ENCODE data around the gene GFI1B.

GFI1B gene

DNA sequence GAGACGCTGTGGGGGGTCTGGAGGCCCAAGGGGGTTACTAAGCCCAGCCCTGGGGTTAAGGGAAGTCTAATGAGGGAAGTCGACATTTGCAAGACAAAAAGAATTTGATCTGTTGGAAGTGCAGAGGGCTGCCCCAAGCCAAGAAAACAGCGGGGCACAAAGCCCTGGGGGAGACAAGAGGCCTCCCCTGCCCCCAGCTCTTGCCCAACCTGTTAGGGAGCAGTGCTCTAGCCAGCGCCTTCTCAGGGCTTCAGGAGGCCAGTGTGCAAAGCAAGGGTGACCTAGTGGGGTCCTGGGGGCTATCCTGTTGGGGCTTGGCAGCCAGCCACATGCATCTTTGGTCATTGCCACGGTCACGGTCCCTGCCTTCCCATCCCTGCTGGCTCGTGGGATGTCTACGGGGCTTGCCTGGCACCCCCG lies 25.2 kb downstream of the GFI1B start:
- TF ChIP-seq ZNF132 (tag by site-specific recombination; IDR thresholded peaks at IDR 0.05; ENCODE audit: borderline replicate concordance) (no peak), GLIS1 (tag by site-specific recombination; IDR thresholded peaks at IDR 0.05) (peak; percentile 40)
- no peaks in the 10 kb centered on the region for H3K36me3 ChIP-seq (ENCODE audit: control insufficient read depth in 2 of 2, insufficient read depth in 1 of 2, low read length in 2 of 2)
- no peaks in the 10 kb centered on the region for H3K4me1 ChIP-seq (ENCODE audit: control insufficient read depth, insufficient read depth, low read length)
- no peak overlapping the region for H3K4me3 ChIP-seq (ENCODE audit: low read depth, low read length)
- H3K27ac ChIP-seq (ENCODE audit: extremely low read depth, low read depth, low read length): no peak overlapping the region
- POLR2A ChIA-PET: interaction anchor here (1.3 to 2.3 kb wide), 2 partner anchors 19 to 27 kb away, joined by 3 to 10 read pairs; partner anchors contain the start of gene GTF3C5
- CTCF ChIA-PET: interaction anchor here (1.0 to 5.7 kb wide), 4 partner anchors 10 to 144 kb away, joined by 3 to 56 read pairs (median 6); partner anchors contain the start of gene GFI1B
- no peaks in the 10 kb centered on the region for H3K9me3 ChIP-seq (ENCODE audit: control insufficient read depth, insufficient read depth, low read depth, low read length)

DNA sequence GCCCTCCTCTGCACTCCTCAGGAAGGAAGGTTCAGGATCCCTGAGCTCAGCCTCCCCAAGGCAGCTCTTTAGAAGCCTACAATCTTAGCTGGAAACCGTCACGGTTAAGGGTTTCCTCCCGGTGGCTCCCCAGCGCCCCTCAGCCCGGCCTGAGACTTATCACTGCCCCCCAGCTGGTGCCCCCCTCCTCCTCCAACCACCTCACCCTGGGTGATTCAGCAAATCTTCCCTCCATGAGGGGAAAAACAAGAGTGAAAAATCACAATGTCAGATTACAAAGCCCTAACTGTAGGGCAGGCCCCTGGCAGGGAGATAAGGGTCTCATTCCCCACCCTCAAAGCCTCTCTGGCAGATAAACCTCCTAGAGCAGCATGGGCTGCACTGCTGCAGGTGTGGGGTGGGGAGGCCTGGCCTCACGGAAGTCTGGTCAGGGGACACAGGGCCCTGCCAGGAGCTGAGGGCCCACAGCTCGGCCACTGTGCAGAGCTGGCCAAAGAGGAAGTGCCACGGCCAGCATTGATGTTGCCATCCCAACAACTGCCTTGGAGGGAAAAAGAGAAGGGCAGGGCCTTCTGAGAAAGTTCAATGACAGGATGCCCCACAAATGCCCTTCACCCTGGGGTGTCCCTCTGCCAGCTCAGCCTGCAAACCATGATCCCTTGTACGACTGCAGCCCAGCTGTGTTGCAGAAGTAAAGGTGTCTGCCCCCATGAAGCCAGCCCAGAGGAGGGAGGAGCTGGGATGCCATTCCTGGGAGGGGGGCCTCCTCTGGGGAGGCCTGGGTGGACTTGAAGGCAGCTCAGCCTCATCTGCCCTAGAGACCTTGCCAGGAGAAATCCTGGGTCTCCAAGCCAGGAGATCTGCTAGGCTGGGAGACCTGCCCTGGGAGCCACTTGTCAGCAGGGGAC lies 25.9 kb downstream of the GFI1B start:
- Histone ChIP-seq H3K27ac (ENCODE audit: extremely low read depth, low read depth, low read length) (no peak overlapping the region), H3K4me1 (ENCODE audit: control insufficient read depth, insufficient read depth, low read length) (no peaks in the 10 kb centered on the region), H3K36me3 (ENCODE audit: control insufficient read depth in 2 of 2, insufficient read depth in 1 of 2, low read length in 2 of 2) (no peaks in the 10 kb centered on the region), H3K9me3 (ENCODE audit: control insufficient read depth, insufficient read depth, low read depth, low read length) (no peaks in the 10 kb centered on the region), H3K4me3 (ENCODE audit: low read depth, low read length) (no peak overlapping the region)
- ChIA-PET CTCF (interaction anchor here (0.6 to 5.7 kb wide), 5 partner anchors 9 to 140 kb away, joined by 6 to 56 read pairs (median 7); partner anchors contain the start of gene GFI1B), POLR2A (interaction anchor here (0.6 kb wide), 1 partner anchor 145 kb away, joined by 5 read pairs; no protein-coding TSS in a partner anchor)
- TF ChIP-seq GLIS1 (tag by site-specific recombination; IDR thresholded peaks at IDR 0.05) (peak; percentile 75), ZIC2 (tag by site-specific recombination; IDR thresholded peaks at IDR 0.05) (peak; percentile 75), KLF1 (tag by site-specific recombination; IDR thresholded peaks at IDR 0.05) (peak; percentile 62), HOXA7 (CRISPR knock-in tag; IDR thresholded peaks at IDR 0.05; ENCODE audit: borderline replicate concordance) (no peak)
- TF ChIP-seq, protein P1, sequence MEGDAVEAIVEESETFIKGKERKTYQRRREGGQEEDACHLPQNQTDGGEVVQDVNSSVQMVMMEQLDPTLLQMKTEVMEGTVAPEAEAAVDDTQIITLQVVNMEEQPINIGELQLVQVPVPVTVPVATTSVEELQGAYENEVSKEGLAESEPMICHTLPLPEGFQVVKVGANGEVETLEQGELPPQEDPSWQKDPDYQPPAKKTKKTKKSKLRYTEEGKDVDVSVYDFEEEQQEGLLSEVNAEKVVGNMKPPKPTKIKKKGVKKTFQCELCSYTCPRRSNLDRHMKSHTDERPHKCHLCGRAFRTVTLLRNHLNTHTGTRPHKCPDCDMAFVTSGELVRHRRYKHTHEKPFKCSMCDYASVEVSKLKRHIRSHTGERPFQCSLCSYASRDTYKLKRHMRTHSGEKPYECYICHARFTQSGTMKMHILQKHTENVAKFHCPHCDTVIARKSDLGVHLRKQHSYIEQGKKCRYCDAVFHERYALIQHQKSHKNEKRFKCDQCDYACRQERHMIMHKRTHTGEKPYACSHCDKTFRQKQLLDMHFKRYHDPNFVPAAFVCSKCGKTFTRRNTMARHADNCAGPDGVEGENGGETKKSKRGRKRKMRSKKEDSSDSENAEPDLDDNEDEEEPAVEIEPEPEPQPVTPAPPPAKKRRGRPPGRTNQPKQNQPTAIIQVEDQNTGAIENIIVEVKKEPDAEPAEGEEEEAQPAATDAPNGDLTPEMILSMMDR (tag by site-specific recombination; IDR thresholded peaks at IDR 0.05): no peak

- H3K27ac ChIP-seq (ENCODE audit: extremely low read depth, low read depth, low read length): no peak overlapping the region
- H3K4me1 ChIP-seq (ENCODE audit: control insufficient read depth, insufficient read depth, low read length): no peaks in the 10 kb centered on the region
- no peaks in the 10 kb centered on the region for H3K36me3 ChIP-seq (ENCODE audit: control insufficient read depth in 2 of 2, insufficient read depth in 1 of 2, low read length in 2 of 2)
- ChIA-PET POLR2A (interaction anchor here (0.6 to 1.0 kb wide), 2 partner anchors 26 to 144 kb away, joined by 3 to 5 read pairs; partner anchors contain the start of gene GTF3C5), CTCF (interaction anchor here (1.7 to 5.7 kb wide), 3 partner anchors 9 to 27 kb away, joined by 6 to 56 read pairs (median 12); partner anchors contain the start of gene GFI1B)
- H3K4me3 ChIP-seq (ENCODE audit: low read depth, low read length): no peak overlapping the region
- H3K9me3 ChIP-seq (ENCODE audit: control insufficient read depth, insufficient read depth, low read depth, low read length): no peaks in the 10 kb centered on the region
- TF ChIP-seq ZFP37 (tag by site-specific recombination; IDR thresholded peaks at IDR 0.05) (no peak), ZNF600 (tag by site-specific recombination; IDR thresholded peaks at IDR 0.05) (no peak), ZNF23 (tag by site-specific recombination; IDR thresholded peaks at IDR 0.05; ENCODE audit: borderline replicate concordance) (no peak), ZNF449 (tag by site-specific recombination; IDR thresholded peaks at IDR 0.05) (no peak), ZNF510 (tag by site-specific recombination; IDR thresholded peaks at IDR 0.05; ENCODE audit: insufficient replicate concordance) (no peak), ZNF280C (tag by site-specific recombination; IDR thresholded peaks at IDR 0.05) (no peak), ZNF335 (tag by site-specific recombination; conservative IDR thresholded peaks at IDR 0.05) (no peak), ZNF433 (tag by site-specific recombination; IDR thresholded peaks at IDR 0.05; ENCODE audit: low read depth) (no peak)
- TF ChIP-seq, protein P2, sequence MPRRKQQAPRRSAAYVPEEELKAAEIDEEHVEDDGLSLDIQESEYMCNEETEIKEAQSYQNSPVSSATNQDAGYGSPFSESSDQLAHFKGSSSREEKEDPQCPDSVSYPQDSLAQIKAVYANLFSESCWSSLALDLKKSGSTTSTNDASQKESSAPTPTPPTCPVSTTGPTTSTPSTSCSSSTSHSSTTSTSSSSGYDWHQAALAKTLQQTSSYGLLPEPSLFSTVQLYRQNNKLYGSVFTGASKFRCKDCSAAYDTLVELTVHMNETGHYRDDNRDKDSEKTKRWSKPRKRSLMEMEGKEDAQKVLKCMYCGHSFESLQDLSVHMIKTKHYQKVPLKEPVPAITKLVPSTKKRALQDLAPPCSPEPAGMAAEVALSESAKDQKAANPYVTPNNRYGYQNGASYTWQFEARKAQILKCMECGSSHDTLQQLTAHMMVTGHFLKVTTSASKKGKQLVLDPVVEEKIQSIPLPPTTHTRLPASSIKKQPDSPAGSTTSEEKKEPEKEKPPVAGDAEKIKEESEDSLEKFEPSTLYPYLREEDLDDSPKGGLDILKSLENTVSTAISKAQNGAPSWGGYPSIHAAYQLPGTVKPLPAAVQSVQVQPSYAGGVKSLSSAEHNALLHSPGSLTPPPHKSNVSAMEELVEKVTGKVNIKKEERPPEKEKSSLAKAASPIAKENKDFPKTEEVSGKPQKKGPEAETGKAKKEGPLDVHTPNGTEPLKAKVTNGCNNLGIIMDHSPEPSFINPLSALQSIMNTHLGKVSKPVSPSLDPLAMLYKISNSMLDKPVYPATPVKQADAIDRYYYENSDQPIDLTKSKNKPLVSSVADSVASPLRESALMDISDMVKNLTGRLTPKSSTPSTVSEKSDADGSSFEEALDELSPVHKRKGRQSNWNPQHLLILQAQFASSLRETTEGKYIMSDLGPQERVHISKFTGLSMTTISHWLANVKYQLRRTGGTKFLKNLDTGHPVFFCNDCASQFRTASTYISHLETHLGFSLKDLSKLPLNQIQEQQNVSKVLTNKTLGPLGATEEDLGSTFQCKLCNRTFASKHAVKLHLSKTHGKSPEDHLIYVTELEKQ (tag by site-specific recombination; IDR thresholded peaks at IDR 0.05; ENCODE audit: borderline replicate concordance): no peak
- TF ChIP-seq, protein P3, sequence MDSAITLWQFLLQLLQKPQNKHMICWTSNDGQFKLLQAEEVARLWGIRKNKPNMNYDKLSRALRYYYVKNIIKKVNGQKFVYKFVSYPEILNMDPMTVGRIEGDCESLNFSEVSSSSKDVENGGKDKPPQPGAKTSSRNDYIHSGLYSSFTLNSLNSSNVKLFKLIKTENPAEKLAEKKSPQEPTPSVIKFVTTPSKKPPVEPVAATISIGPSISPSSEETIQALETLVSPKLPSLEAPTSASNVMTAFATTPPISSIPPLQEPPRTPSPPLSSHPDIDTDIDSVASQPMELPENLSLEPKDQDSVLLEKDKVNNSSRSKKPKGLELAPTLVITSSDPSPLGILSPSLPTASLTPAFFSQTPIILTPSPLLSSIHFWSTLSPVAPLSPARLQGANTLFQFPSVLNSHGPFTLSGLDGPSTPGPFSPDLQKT (IDR thresholded peaks at IDR 0.05; ENCODE audit: borderline replicate concordance, low read depth, low read length): no peak
Measured at GRCh38 chr9:133004999-133005760, 26.7 kb downstream of the GFI1B start.
